GM19193 (cell line): ENCODE measurements around the gene RGMA.

Experiments used
- POLR2A ChIP-seq: IDR thresholded peaks from 4 replicates; pipeline ENCODE4 v1.6.1; 2011; ENCODE audit not compliant: insufficient read depth, insufficient read length; ENCODE audit errors: extremely low read depth

The RGMA gene

GRCh38 chr15:93109336-93110102 lies 20.5 kb upstream of the RGMA start:
- no peak for TF ChIP-seq POLR2A

DNA sequence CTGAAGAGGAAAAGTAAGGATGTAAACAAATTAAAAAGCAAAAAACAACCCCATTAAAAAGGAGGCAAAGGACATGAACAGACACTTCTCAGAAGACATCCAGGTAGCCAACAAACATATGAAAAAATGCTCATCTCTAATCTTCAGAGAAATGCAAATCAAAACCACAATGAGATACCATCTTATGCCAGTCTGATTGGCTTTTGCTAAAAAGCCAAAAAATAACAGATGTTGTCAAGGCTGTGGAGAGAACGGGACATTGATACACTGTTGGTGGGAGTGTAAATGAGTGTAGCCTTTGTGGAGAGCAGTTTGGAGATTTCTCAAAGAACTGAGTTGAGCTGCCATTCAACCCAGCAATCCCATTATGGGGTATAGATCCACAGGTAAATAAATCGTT lies 18.6 kb upstream of the RGMA start:
- TF ChIP-seq POLR2A = no peak

DNA sequence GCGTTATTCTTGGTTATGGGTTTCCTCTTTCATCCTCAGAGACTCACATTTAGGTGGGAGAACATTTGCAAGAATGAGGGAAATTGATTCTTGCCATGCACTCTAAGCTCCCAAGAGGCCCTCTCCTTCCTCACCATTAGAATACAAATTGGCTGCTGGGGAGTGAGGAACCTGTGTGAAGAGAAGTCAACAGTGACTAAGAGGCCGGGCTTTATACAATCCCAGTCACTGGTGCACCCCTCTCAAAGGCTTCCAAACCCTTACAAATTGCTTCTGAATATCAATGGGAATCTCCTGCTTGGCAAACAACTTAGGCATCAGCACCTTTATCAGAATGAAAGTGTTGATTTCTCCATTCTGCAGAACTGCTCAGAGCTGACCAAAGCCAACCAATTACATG lies 16.5 kb upstream of the RGMA start:
- TF ChIP-seq POLR2A = no peak

DNA sequence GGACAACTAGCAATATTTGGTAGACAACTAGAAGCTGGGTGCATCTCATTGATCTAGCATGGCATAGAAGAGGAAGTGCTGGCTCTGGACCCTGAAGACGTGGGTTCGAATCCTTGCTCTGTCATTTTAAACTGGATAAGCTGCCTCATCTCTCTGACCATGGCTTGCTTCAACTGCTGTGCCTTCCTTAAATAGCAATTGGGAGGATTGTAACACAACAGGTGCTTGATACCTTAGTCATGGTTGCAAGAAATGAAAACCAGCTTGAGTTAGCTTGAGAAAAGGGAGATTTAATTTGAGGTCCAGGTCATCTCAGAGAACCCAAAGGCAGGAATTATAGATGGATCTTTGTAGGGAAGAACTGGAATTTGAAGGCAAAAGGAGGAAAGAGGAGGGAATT lies 14.8 kb upstream of the RGMA start:
- TF ChIP-seq POLR2A = no peak

DNA sequence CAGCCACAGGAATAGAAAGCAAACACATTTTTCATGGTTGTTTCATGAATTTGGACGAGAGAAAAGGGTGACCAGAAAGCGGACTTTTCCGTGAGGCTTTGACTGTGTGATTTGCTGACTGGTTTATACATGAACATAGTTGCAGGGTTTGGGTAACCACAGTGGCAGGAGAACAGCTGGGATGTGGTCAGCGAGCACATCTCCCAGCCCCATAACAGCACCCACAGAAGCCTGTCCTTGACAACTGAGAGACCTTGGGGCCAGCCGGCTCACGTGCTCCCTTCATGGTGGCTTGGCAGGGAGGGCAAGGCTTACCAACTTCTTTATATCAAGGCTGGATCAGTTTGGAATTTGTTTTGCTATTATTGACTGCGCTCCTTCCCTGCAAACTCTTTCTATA lies 13.2 kb upstream of the RGMA start:
- TF ChIP-seq POLR2A = no peak

GRCh38 chr15:93093765-93094164 lies 4.8 kb upstream of the RGMA start:
- no peak for TF ChIP-seq POLR2A

DNA sequence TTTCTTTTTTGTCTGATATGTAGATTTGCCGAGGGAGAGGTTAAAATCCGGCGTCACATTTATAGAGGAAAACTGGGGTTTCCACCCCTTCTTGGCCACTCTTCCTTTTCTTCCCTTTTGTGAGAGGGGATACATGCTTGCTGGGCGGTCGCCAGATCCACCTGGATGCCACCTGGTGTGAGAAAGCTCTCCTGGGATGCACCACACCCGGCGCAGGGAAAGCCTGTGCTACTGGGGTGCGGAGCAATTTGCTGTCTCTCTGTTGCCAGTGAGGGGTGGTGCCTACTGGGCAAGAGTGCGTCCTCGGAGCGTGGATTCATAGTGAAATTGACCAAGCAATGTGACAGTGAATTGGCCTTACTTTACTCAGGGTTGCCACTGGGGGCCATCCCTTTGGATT lies 2.5 kb upstream of the RGMA start:
- TF ChIP-seq POLR2A = no peak

DNA sequence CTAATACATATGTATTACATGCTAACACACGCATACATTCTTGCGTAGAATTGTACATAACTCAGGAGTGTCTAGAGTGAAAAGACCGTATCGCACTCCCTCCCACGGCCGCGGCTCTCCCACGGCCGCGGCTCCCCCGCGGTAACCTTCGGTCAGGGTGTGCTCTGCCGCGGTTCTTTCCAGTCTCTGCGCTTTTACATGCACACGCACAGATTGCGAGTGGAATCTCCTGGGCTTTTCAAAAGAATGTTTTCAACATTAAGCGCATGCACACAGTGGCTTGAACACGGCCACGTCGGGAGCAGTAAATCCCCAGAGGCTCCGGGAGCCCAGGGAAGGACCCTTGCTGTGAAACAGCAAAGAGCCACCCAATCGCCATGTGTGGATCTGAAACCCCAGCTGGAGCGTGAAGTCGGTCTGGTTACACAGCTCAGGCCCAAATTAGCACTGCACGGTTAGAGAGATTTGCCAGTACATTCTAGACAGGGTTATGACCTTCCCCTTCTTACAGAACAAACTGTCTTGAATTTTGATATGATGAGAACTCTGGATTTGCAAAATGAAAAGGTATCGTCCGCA lies 805 bp upstream of the RGMA start:
- no peak for TF ChIP-seq POLR2A

DNA sequence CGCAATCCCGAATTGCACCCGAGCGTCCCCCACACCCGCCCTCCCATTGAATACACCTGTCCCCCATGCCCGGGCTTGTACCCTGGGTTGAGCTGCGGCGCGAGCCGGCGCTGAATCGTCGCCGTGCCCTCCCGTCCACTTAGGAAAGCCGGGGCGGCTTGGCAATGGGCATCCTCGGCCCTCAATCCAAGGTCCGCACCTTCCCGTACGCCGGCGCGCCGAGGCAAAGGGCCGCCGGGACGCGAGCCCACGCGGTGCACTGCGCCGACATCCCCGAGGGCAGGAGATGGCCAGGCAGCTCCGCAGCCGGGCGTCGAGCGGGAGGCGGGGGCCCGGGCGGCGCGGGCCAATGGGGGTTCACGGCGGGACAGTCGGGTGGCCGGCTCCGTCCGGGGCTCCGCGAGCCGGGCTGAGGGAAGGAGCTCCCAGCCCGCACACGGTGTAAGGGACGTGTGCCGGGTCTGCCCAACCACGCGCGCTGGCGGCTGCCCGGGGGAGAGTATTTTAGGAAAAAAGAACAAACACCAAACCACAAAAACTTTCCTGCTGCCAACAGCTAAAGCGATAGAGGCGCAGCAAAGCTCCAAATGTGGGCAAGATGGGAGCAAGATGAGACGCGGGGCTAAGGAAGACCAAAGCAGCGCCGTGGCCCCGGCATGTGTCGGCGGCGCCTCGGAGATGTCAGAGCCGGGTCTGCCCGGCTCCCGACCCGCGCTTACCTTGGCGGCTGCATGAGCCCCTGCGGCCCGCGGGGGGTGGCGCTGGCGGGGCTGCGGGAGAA lies 621 bp downstream of the RGMA start:
- no peak for TF ChIP-seq POLR2A

DNA sequence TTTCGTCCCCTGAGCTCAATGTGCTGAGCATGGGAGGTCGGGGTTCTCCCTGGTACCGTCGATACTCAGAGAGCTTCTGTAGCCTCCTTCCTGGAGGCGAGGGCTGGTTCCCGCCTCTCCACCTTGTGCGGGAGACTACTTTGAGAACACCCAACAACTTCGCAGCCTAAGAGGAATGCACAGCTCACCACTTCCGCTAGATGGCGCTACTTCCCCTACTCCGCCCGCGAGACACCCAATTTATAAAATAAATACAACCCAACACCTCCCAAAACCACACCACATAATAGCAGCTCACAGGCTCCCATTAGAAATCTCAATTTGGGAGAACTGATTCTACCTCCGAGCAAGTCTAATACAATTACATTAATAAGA lies 1.2 kb downstream of the RGMA start:
- no peak for TF ChIP-seq POLR2A

DNA sequence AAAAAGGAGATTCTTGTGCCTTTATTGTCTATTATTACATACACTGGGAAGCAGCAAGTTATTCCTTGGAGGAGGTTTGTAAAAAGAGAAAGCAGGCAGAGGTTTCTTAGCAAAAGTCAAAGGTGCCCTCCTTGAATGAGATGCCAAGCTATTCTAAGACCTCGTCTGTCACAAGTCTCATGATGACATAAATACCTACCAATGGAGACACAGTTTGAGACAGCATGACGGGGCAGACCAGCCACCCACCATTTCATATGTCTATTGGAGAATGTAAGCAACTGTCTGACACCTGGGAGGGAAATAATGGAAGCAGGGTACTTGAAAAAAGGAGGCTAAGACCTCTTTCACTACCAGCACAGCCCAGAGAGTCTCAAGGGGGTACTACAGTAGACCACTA lies 2.2 kb downstream of the RGMA start:
- no peak for TF ChIP-seq POLR2A

- no peak for TF ChIP-seq POLR2A
These were observed 3.3 kb downstream of the RGMA start for GRCh38 chr15:93085692-93086091.

DNA sequence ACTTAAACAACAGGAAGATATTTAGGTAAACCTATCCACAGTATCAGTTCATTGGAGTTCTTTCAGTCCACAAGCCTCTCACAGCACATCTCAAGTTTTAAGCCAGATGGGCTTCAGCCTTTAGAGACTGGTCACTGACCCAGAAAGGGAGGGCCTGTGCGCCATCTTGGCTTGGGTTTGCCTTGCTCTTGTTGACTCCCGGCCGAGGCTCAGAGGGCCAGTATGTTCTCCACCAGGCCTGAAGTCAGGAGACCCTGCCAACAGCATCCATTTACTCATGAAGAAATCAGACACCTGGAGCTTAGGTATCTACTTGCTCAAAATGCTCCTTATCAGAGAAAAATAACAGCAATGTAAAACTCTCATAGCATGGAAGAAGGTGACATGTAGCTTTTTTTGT lies 6.2 kb downstream of the RGMA start:
- no peak for TF ChIP-seq POLR2A

- TF ChIP-seq POLR2A = no peak
These were observed 7.6 kb downstream of the RGMA start for GRCh38 chr15:93081399-93081798.

DNA sequence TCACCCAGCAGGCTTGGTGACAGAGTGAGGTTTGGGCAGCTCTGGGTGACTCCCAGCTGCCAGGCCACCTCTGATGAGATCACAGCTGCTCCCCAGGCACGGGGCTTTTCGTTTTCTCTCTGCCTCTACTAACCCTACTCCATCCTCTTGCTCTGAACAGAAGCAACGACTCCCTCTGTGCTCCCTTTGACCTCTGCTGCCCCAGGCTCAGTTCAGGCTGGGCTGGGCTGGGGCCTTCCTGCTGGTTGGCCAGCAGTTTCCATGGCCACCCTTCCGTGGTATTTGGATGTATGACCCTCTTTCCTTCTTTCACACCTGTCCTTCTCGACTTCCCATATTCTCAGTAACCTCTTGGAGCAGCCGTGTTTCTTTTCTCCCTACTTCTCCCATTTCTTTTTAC lies 8.6 kb downstream of the RGMA start:
- no peak for TF ChIP-seq POLR2A

DNA sequence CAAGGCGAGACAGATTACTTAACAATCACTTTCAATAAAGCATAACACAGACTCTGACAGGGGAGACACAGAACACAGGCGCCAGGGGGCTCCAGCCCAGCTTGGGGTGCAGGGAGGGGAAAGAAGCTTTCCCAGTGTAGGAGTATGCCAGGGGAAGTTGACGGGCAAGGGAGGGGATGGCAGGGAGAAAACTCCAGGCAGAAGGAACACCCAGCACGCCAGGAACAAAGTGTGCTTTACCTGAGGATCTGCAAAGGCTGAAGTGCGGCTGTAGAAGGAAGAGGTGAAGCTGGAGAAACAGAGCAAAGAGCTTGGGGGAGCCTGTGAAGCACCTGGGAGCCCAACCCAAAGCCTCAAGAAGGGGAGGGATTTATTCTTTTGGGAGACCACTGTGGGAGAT lies 12.1 kb downstream of the RGMA start:
- TF ChIP-seq POLR2A = no peak

DNA sequence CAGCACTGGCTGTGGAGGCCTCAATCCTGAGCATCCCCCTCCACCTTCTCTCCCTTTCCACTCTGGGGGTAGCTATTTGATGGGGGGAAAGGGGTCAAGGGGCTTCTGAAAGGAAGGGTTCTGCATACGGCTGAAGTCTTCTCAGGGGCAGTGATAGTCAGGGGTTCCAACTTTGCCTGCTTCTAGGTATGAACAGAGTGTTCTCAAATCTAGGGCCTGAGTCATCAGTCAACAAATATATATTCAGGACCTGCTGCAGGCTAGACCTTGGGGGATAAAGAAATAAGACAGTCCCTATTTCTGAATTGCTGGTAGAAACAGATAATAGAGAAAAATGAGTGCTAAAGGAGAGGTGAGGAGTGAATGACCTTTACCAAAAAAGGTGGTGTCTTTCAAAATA lies 12.8 kb downstream of the RGMA start:
- no peak for TF ChIP-seq POLR2A

- TF ChIP-seq POLR2A = no peak
These were observed 14.4 kb downstream of the RGMA start for GRCh38 chr15:93074599-93074998.
